ENCODE data around the gene GRK2. TPM values are rescaled to one million over a fixed set of nuclear protein-coding genes. Genes with fewer than 3 reads are reported as not detected.

The GRK2 gene
- total and polyA plus RNA-seq, 2 of the 13 experiments (the other 11 are each of a cell fraction or from before 2014, with no cell fraction given) = 31.3 to 42.4 TPM

- TF ChIP-seq, protein P1, sequence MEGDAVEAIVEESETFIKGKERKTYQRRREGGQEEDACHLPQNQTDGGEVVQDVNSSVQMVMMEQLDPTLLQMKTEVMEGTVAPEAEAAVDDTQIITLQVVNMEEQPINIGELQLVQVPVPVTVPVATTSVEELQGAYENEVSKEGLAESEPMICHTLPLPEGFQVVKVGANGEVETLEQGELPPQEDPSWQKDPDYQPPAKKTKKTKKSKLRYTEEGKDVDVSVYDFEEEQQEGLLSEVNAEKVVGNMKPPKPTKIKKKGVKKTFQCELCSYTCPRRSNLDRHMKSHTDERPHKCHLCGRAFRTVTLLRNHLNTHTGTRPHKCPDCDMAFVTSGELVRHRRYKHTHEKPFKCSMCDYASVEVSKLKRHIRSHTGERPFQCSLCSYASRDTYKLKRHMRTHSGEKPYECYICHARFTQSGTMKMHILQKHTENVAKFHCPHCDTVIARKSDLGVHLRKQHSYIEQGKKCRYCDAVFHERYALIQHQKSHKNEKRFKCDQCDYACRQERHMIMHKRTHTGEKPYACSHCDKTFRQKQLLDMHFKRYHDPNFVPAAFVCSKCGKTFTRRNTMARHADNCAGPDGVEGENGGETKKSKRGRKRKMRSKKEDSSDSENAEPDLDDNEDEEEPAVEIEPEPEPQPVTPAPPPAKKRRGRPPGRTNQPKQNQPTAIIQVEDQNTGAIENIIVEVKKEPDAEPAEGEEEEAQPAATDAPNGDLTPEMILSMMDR (CRISPR knock-in tag; IDR thresholded peaks at IDR 0.05) = peak; percentile 67
- TF ChIP-seq RAD21 (CRISPR knock-in tag; IDR thresholded peaks at IDR 0.05) = peak; percentile 50; the same call in 1 of the 2 replicates
- peak; percentile 33 for TF ChIP-seq RBM22 (optimal IDR thresholded peaks at IDR 0.05; ENCODE audit: low read length)
- no peak for TF ChIP-seq IKZF5 (CRISPR knock-in tag; IDR thresholded peaks at IDR 0.05)
- TF ChIP-seq ZNF260 (CRISPR knock-in tag; IDR thresholded peaks at IDR 0.05; ENCODE audit: borderline replicate concordance, low read depth) = no peak
- no peak for TF ChIP-seq ZNF333 (CRISPR knock-in tag; IDR thresholded peaks at IDR 0.05; ENCODE audit: borderline replicate concordance)
- no peak for TF ChIP-seq ZNF614 (CRISPR knock-in tag; IDR thresholded peaks at IDR 0.05; ENCODE audit: borderline replicate concordance)
- no peak for TF ChIP-seq MBNL3 (CRISPR knock-in tag; conservative IDR thresholded peaks at IDR 0.05)
- TF ChIP-seq RFX1 (IDR thresholded peaks at IDR 0.05) = no peak
- no peak for TF ChIP-seq DZIP1 (CRISPR knock-in tag; IDR thresholded peaks at IDR 0.05)
- TF ChIP-seq NCOA1 (CRISPR knock-in tag; IDR thresholded peaks at IDR 0.05) = no peak
- TF ChIP-seq CEBPB (IDR thresholded peaks at IDR 0.05; ENCODE audit: borderline replicate concordance, low read depth, low read length) = no peak
- TF ChIP-seq STAG1 (CRISPR knock-in tag; IDR thresholded peaks at IDR 0.05) = peak; percentile 57
Observed at GRCh38 chr11:67252831-67253239, 13.4 kb upstream of the GRK2 start (continued).

Measured in HepG2 (cell line).